OCI-LY3 (cell line): ENCODE measurements around the gene INO80D.

ENCODE experiments used
- H2AFZ ChIP-seq: fragments of 200-600, 300-600 bp; shearing (Covaris generic); 2 replicates; pipeline ENCODE4 v1.6.0; 2014; ENCODE audit warnings: antibody characterized with exemption, low read depth, low read length
- H3K27ac ChIP-seq: fragments of 200-600, 300-600 bp; sonication (generic); 2 replicates; pipeline ENCODE4 v1.5.1; 2014; ENCODE audit warnings: mild to moderate bottlenecking, low read length, moderate library complexity, mixed read lengths
- H3K27me3 ChIP-seq: fragments of 200-600, 300-600 bp; sonication (generic); 2 replicates; pipeline ENCODE4 v1.6.1; 2014; ENCODE audit warnings: low read depth, low read length, mixed read lengths
- H3K36me3 ChIP-seq: fragments of 200-600, 300-600 bp; sonication (generic); replicated peaks from 2 replicates; pipeline ENCODE3; 2014; ENCODE audit warnings: low read depth, low read length, mixed read lengths
- H3K4me1 ChIP-seq: fragments of 300-600, 200-600 bp; sonication (generic); 2 replicates; pipeline ENCODE4 v1.6.1; 2014; ENCODE audit warnings: low read length, mixed read lengths
- H3K4me2 ChIP-seq: fragments of 200-600, 300-600 bp; sonication (generic); 2 replicates; pipeline ENCODE4 v1.6.1; 2014; ENCODE audit warnings: low read length, mixed read lengths
- H3K4me3 ChIP-seq: fragments of 300-600, 200-600 bp; sonication (generic); 2 replicates; pipeline ENCODE4 v1.5.1; 2014; ENCODE audit warnings: antibody characterized with exemption, mild to moderate bottlenecking, low read length, moderate library complexity
- H3K79me2 ChIP-seq: fragments of 300-600, 200-600 bp; shearing (Covaris generic); 2 replicates; pipeline ENCODE4 v1.6.1; 2014; ENCODE audit warnings: mild to moderate bottlenecking, low read length, mixed read lengths
- H3K9ac ChIP-seq: fragments of 300-600, 200-600 bp; shearing (Covaris generic); 2 replicates; pipeline ENCODE4 v1.6.0; 2014; ENCODE audit warnings: mild to moderate bottlenecking, low read length, moderate library complexity
- H3K9me3 ChIP-seq: fragments of 200-600, 300-600 bp; shearing (Covaris generic); 2 replicates; pipeline ENCODE4 v1.6.1; 2014; ENCODE audit warnings: low read length, mixed read lengths; ENCODE audit not compliant: insufficient read depth
- H4K20me1 ChIP-seq: fragments of 200-600, 300-600 bp; sonication (generic); 2 replicates; pipeline ENCODE4 v1.6.1; 2016; ENCODE audit warnings: low read length, mixed read lengths; ENCODE audit not compliant: insufficient read depth
- CTCF ChIP-seq: fragments of 200-600, 300-600 bp; sonication (generic); IDR thresholded peaks from 2 replicates; pipeline ENCODE4 v1.5.1; 2014; ENCODE audit warnings: antibody characterized with exemption, low read length, low read depth
- EZH2phosphoT487 ChIP-seq: fragments of 200-600 bp; shearing (Covaris generic); IDR thresholded peaks from 2 replicates; pipeline ENCODE4 v1.6.1; 2018; ENCODE audit warnings: antibody characterized with exemption, mixed run types, low read depth

INO80D gene

GRCh38 chr2:206054952-206055351 lies 31.0 kb downstream of the INO80D start:
- Histone ChIP-seq H4K20me1 (no peaks in the 10 kb centered on the region; the same call in none of the 2 replicates), H3K79me2 (peaks cover 16% of the 10 kb centered on the region; the same call in 1 of the 2 replicates), H3K4me2 (no peak overlapping the region), H3K9me3 (no peaks in the 10 kb centered on the region), H3K27ac (no peak overlapping the region), H3K9ac (no peak overlapping the region), H3K4me3 (no peak overlapping the region), H3K36me3 (peaks cover 19% of the 10 kb centered on the region), H3K4me1 (peaks cover 4% of the 10 kb centered on the region; the same call in 1 of the 2 replicates), H2AFZ (no peak overlapping the region), H3K27me3 (no peaks in the 10 kb centered on the region)
- no peak for TF ChIP-seq CTCF
- no peak for TF ChIP-seq EZH2phosphoT487

DNA sequence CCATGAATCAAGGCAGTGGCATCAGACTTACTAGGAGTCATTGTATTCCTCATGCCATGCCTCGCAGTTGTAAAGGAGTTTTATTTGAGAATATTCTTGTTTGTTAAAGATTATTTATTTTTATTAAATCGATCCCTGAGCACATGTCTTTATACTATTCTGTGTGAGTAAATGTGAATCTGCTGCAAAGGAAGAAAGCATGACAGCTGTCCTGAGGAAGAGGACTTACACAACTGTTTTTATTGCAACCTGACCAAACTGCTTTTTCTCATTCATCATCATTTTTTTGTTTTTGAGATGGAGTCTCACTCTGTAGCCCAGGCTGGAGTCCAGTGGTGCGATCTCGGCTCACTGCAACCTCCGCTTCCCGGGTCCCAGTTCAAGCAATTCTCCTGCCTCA lies 34.1 kb downstream of the INO80D start:
- Histone ChIP-seq H3K9ac (no peak overlapping the region), H3K4me1 (peaks cover 4% of the 10 kb centered on the region; the same call in 1 of the 2 replicates), H3K79me2 (peaks cover 26% of the 10 kb centered on the region), H3K27me3 (no peaks in the 10 kb centered on the region), H4K20me1 (peaks cover 8% of the 10 kb centered on the region), H2AFZ (no peak overlapping the region), H3K36me3 (peaks cover 27% of the 10 kb centered on the region), H3K9me3 (no peaks in the 10 kb centered on the region), H3K4me3 (no peak overlapping the region), H3K4me2 (no peak overlapping the region), H3K27ac (no peak overlapping the region)
- no peak for TF ChIP-seq EZH2phosphoT487
- TF ChIP-seq CTCF, result no peak

DNA sequence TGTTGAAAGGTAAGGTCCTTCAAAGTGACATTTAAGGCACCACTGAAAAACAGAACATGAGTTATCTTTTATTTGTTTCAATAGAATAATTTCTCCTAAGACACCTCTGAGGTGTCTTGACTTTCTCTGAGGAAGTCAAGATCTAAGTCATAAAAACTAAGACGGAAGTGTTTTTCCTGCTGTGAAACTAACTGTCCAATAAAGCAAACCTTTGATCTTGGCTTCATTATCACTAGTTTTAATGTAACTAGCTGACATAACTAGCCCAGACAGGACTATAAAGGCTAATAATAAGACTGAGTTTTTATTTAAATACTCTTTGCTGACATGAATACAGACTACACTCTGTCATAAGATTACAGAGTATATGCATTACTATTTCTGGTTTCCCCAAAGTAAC lies 36.6 kb downstream of the INO80D start:
- no peak overlapping the region for H2AFZ ChIP-seq
- peaks cover 8% of the 10 kb centered on the region; the same call in 1 of the 2 replicates for H4K20me1 ChIP-seq
- H3K27me3 ChIP-seq, result no peaks in the 10 kb centered on the region
- H3K9ac ChIP-seq, result no peak overlapping the region
- peaks cover 12% of the 10 kb centered on the region for H3K79me2 ChIP-seq
- peaks cover 18% of the 10 kb centered on the region for H3K36me3 ChIP-seq
- no peak overlapping the region for H3K4me2 ChIP-seq
- H3K9me3 ChIP-seq, result no peaks in the 10 kb centered on the region
- H3K27ac ChIP-seq, result no peak overlapping the region
- TF ChIP-seq CTCF (no peak), EZH2phosphoT487 (no peak)
- H3K4me1 ChIP-seq, result no peaks in the 10 kb centered on the region
- no peak overlapping the region for H3K4me3 ChIP-seq

DNA sequence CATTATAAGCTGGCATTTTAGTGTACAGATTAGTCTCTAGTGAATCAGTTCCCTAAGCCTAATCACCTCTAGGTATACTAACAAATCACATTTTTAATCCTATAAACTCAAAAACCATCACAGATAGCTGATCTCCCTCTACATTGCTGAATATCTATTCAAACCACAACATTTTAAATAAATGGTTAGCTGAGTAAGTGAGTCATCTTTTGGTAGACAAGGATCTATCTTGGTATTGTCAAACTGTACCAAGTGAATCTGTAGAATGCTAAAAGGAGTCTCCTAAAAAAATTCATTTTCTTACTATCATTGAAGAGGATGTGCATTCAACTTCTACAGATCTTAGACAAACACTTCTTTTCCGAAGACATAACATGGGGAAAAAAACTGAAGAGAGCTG lies 40.7 kb downstream of the INO80D start:
- TF ChIP-seq EZH2phosphoT487, result no peak
- TF ChIP-seq CTCF, result no peak
- H2AFZ ChIP-seq, result no peak overlapping the region
- peaks cover 12% of the 10 kb centered on the region; the same call in 1 of the 2 replicates for H4K20me1 ChIP-seq

More for the DNA sequence above, 40.7 kb downstream of the INO80D start:
- Histone ChIP-seq H3K79me2 (peaks cover 19% of the 10 kb centered on the region), H3K4me2 (no peak overlapping the region), H3K36me3 (peaks cover 28% of the 10 kb centered on the region), H3K4me1 (no peaks in the 10 kb centered on the region), H3K9ac (no peak overlapping the region), H3K9me3 (no peaks in the 10 kb centered on the region), H3K27me3 (no peaks in the 10 kb centered on the region), H3K27ac (no peak overlapping the region), H3K4me3 (no peak overlapping the region)
